Mesendoderm (in vitro differentiated cells): ENCODE measurements around the gene PDIA6.

Experiments
- DNase-seq: peaks from one replicate; pipeline ENCODE4 v3.0.0; 2013
- H2AK5ac ChIP-seq: 2 replicates; pipeline ENCODE4 v1.6.1; 2013; ENCODE audit warnings: low read length, inconsistent platforms
- H2BK120ac ChIP-seq: 2 replicates; pipeline ENCODE4 v1.6.1; 2013; ENCODE audit warnings: low read depth, mild to moderate bottlenecking, low read length, moderate library complexity, mixed read lengths
- H2BK15ac ChIP-seq: replicated peaks from 2 replicates; pipeline ENCODE4 v1.6.1; 2013; ENCODE audit warnings: low read depth, mild to moderate bottlenecking, moderate library complexity
- H2BK5ac ChIP-seq: 2 replicates; pipeline ENCODE4 v1.6.1; 2013; ENCODE audit warnings: low read length, inconsistent platforms
- H3K18ac ChIP-seq: 2 replicates; pipeline ENCODE4 v1.6.1; 2013; ENCODE audit warnings: mild to moderate bottlenecking, low read length, mixed read lengths
- H3K23ac ChIP-seq: one replicate; pipeline ENCODE4 v1.6.1; 2013; ENCODE audit warnings: low read length
- H3K27ac ChIP-seq: 2 replicates; pipeline ENCODE4 v1.5.1; 2013; ENCODE audit warnings: low read depth, mild to moderate bottlenecking, inconsistent platforms, low read length, moderate library complexity
- H3K27me3 ChIP-seq: 2 replicates; pipeline ENCODE4 v1.6.1; 2013; ENCODE audit warnings: low read length, control low read depth, mild to moderate bottlenecking, inconsistent platforms; ENCODE audit not compliant: insufficient read depth, poor library complexity
- H3K36me3 ChIP-seq: 2 replicates; pipeline ENCODE4 v1.6.1; 2013; ENCODE audit warnings: low read length, inconsistent platforms; ENCODE audit not compliant: control insufficient read depth, insufficient read depth
- H3K4ac ChIP-seq: one replicate; pipeline ENCODE4 v1.6.1; 2013; ENCODE audit warnings: low read depth, mild to moderate bottlenecking, low read length, moderate library complexity
- H3K4me1 ChIP-seq: 2 replicates; pipeline ENCODE4 v1.6.1; 2013; ENCODE audit warnings: low read depth, low read length, inconsistent platforms; ENCODE audit not compliant: control insufficient read depth
- H3K4me2 ChIP-seq: 2 replicates; pipeline ENCODE4 v1.6.1; 2013; ENCODE audit warnings: low read length
- H3K4me3 ChIP-seq: 2 replicates; pipeline ENCODE4 v1.5.1; 2013; ENCODE audit warnings: mild to moderate bottlenecking, low read length
- H3K56ac ChIP-seq: one replicate; pipeline ENCODE4 v1.6.1; 2013; ENCODE audit warnings: low read length
- H3K79me1 ChIP-seq: 2 replicates; pipeline ENCODE4 v1.6.1; 2013; ENCODE audit warnings: low read length, inconsistent platforms
- H3K79me2 ChIP-seq: 2 replicates; pipeline ENCODE4 v1.6.1; 2013; ENCODE audit warnings: mild to moderate bottlenecking, low read length; ENCODE audit not compliant: control insufficient read depth, insufficient read depth
- H3K9ac ChIP-seq: 2 replicates; pipeline ENCODE4 v1.6.1; 2013; ENCODE audit warnings: low read length, inconsistent platforms
- H4K5ac ChIP-seq: one replicate; pipeline ENCODE4 v1.6.1; 2013; ENCODE audit warnings: low read length
- H4K8ac ChIP-seq: one replicate; pipeline ENCODE4 v1.6.1; 2013; ENCODE audit warnings: low read depth, mild to moderate bottlenecking, control low read depth, low read length, moderate library complexity
- WGBS: extraction: QIAGEN DNeasy Blood & Tissue Kit; methylation state at CpG from one replicate; pipeline ENCODE4 v1.1.7; 2013; ENCODE audit warnings: low lambda C conversion rate, missing lambda C conversion rate; ENCODE audit not compliant: insufficient coverage; ENCODE audit errors: extremely low coverage; 5-methylcytosine and 5-hydroxymethylcytosine counted together

PDIA6 gene

DNA sequence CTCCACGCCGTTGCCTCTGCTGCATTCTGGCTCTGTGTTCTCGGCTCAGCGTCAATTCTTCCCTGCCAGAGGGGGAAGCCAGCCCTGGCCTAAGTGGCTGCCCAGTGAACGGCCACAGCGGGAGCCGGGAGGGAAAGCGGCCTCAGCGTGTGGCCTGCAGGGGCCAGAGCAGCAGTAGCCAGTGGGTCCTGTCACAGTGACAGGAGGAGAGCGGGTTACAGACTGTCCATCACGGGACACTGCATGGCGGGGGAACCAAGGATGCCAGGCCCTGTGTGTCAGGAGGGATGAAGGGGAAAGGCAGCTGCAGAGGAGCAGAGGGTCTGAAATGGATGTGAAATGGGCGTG, 39.7 kb downstream of the PDIA6 start:
- DNase-seq: no peak
- Histone ChIP-seq H3K4me2 (no peak overlapping the region), H3K79me1 (no peaks in the 10 kb centered on the region), H3K4me1 (no peaks in the 10 kb centered on the region), H3K4ac (no peak overlapping the region), H2AK5ac (no peak overlapping the region), H2BK5ac (no peak overlapping the region), H4K5ac (no peak overlapping the region), H3K9ac (no peak overlapping the region), H3K18ac (no peak overlapping the region), H2BK15ac (no peak overlapping the region), H4K8ac (no peak overlapping the region), H3K27ac (no peak overlapping the region), H3K27me3 (no peaks in the 10 kb centered on the region), H3K36me3 (no peaks in the 10 kb centered on the region), H3K23ac (no peak overlapping the region), H3K56ac (no peak overlapping the region), H2BK120ac (no peak overlapping the region), H3K79me2 (no peaks in the 10 kb centered on the region), H3K4me3 (no peak overlapping the region)
- no CpG with 5 or more reads among the region's 13 CpGs for WGBS

DNA sequence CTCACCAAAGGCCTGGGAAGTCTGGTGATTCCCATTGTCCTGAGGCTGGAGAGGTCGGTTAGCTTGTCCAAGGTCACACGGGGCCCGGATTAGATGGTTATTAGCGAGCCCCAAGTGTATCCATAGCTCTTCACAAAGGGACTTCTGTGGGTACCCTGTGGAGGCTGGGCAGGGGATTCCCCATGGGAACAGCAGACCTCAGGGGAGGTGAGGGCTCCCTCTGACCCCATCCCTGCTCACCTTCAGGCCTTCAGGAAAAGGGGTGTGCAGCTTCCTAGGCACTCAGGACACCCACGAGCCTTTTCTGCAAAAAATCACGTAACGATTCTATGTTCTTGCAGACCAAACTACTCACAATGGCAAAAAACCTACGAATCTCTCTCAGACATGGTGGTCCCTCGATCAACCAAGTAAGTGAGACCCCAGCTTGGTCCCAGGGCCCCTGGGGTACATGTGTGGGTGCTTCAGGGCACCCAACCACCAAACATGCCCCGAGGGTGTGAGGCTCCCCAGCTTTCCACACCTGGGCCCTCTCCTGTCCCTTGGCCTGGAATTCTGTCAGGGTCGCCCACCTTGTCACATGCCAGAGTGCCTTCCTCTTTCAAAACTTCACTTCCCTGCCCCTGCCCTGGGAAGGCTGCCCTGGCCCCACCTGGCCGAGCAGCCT, 40.3 kb downstream of the PDIA6 start:
- H2BK15ac ChIP-seq: no peak overlapping the region
- H3K4ac ChIP-seq: no peak overlapping the region
- no peak overlapping the region for H3K23ac ChIP-seq
- no peaks in the 10 kb centered on the region for H3K79me1 ChIP-seq
- H4K5ac ChIP-seq: no peak overlapping the region
- H4K8ac ChIP-seq: no peak overlapping the region
- H3K4me1 ChIP-seq: no peaks in the 10 kb centered on the region
- no peaks in the 10 kb centered on the region for H3K27me3 ChIP-seq
- H3K56ac ChIP-seq: no peak overlapping the region
- no peak overlapping the region for H2AK5ac ChIP-seq
- no peak overlapping the region for H3K9ac ChIP-seq
- H3K27ac ChIP-seq: no peak overlapping the region
- no peak for DNase-seq
- WGBS: no CpG with 5 or more reads among the region's 12 CpGs
- no peak overlapping the region for H2BK5ac ChIP-seq
- H3K4me3 ChIP-seq: no peak overlapping the region
- no peaks in the 10 kb centered on the region for H3K36me3 ChIP-seq
- no peak overlapping the region for H3K18ac ChIP-seq
- no peaks in the 10 kb centered on the region for H3K79me2 ChIP-seq
- H2BK120ac ChIP-seq: no peak overlapping the region
- no peak overlapping the region for H3K4me2 ChIP-seq

GRCh38 chr2:10771786-10772185, 40.8 kb downstream of the PDIA6 start:
- H3K4me3 ChIP-seq: no peak overlapping the region
- no peak overlapping the region for H3K27ac ChIP-seq
- no peak overlapping the region for H3K56ac ChIP-seq
- no peak overlapping the region for H3K9ac ChIP-seq
- H3K18ac ChIP-seq: no peak overlapping the region
- no peak for DNase-seq
- H3K27me3 ChIP-seq: no peaks in the 10 kb centered on the region
- no peaks in the 10 kb centered on the region for H3K79me2 ChIP-seq
- H2AK5ac ChIP-seq: no peak overlapping the region
- no peak overlapping the region for H2BK15ac ChIP-seq
- no peaks in the 10 kb centered on the region for H3K4me1 ChIP-seq
- no peaks in the 10 kb centered on the region for H3K79me1 ChIP-seq
- H4K5ac ChIP-seq: no peak overlapping the region
- no peak overlapping the region for H4K8ac ChIP-seq
- H2BK120ac ChIP-seq: no peak overlapping the region
- H2BK5ac ChIP-seq: no peak overlapping the region
- no peaks in the 10 kb centered on the region for H3K36me3 ChIP-seq
- H3K4me2 ChIP-seq: no peak overlapping the region
- no peak overlapping the region for H3K23ac ChIP-seq
- WGBS: no CpG with 5 or more reads among the region's 13 CpGs
- no peak overlapping the region for H3K4ac ChIP-seq

GRCh38 chr2:10770956-10771750, 41.4 kb downstream of the PDIA6 start:
- H3K36me3 ChIP-seq: no peaks in the 10 kb centered on the region
- H3K56ac ChIP-seq: no peak overlapping the region
- no peak overlapping the region for H2BK120ac ChIP-seq
- no peaks in the 10 kb centered on the region for H3K27me3 ChIP-seq
- H3K4ac ChIP-seq: no peak overlapping the region
- H3K9ac ChIP-seq: no peak overlapping the region
- DNase-seq: no peak
- no peak overlapping the region for H2BK5ac ChIP-seq
- H3K4me1 ChIP-seq: no peaks in the 10 kb centered on the region
- no peak overlapping the region for H3K18ac ChIP-seq
- no peak overlapping the region for H3K4me3 ChIP-seq
- no peaks in the 10 kb centered on the region for H3K79me2 ChIP-seq
- H3K27ac ChIP-seq: no peak overlapping the region
- H2BK15ac ChIP-seq: no peak overlapping the region
- H4K8ac ChIP-seq: no peak overlapping the region
- no peak overlapping the region for H2AK5ac ChIP-seq
- no peak overlapping the region for H3K4me2 ChIP-seq
- no peak overlapping the region for H3K23ac ChIP-seq
- no peaks in the 10 kb centered on the region for H3K79me1 ChIP-seq
- WGBS: no CpG with 5 or more reads among the region's 22 CpGs
- H4K5ac ChIP-seq: no peak overlapping the region

DNA sequence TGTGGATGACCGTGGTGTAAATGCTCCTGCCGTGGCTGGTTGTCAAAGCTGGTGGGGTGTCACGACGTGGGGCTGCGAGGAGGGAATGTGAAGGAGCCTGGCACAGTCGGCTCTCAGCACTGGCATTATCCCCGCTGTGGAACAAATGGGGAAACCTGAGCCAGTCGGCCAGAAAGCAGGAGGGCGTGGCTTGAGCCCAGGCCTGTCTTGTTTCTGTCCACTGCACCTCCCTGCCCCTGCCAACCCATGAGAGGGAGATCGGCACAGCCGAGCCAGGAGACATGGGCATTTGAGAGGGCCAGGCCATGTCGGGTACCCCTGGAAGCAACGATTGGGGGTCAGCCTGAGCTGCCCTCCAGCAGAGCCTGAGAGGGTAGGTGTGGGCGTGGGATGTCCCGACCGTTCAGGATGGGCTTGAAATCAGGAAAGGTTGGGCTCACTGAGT, 44.5 kb downstream of the PDIA6 start:
- H3K27me3 ChIP-seq: no peaks in the 10 kb centered on the region
- H4K5ac ChIP-seq: no peak overlapping the region

More for the DNA sequence above, 44.5 kb downstream of the PDIA6 start:
- H2BK120ac ChIP-seq: no peak overlapping the region
- H3K4ac ChIP-seq: no peak overlapping the region
- no peaks in the 10 kb centered on the region for H3K79me2 ChIP-seq
- DNase-seq: no peak
- no peak overlapping the region for H2AK5ac ChIP-seq
- H3K4me1 ChIP-seq: no peaks in the 10 kb centered on the region
- H4K8ac ChIP-seq: no peak overlapping the region
- no peaks in the 10 kb centered on the region for H3K79me1 ChIP-seq
- no peaks in the 10 kb centered on the region for H3K36me3 ChIP-seq
- no CpG with 5 or more reads among the region's 16 CpGs for WGBS
- H3K18ac ChIP-seq: no peak overlapping the region
- H3K27ac ChIP-seq: no peak overlapping the region
- no peak overlapping the region for H3K4me2 ChIP-seq
- no peak overlapping the region for H2BK5ac ChIP-seq
- no peak overlapping the region for H3K4me3 ChIP-seq
- H3K56ac ChIP-seq: no peak overlapping the region
- no peak overlapping the region for H2BK15ac ChIP-seq
- H3K9ac ChIP-seq: no peak overlapping the region
- no peak overlapping the region for H3K23ac ChIP-seq
